Subcutaneous adipose tissue (tissue), 4 donors: ENCODE data around the gene TSPAN5. TPM values are rescaled to one million over a fixed set of nuclear protein-coding genes. Genes with fewer than 3 reads are reported as not detected.

Experiments
- total RNA-seq, 4 donors: library from RNA; depleted of rRNA; stranded (reverse); fragments of >200 nt; gene quantifications; one replicate each; pipeline ENCODE4 v1.1.0, GENCODE V29; 2016
- TF ChIP-seq, protein P1 (sequence below): fragments of 450-650 bp; IDR thresholded peaks from one replicate; pipeline ENCODE4 v1.5.1; 2016; ENCODE audit warnings: low read depth, mild to moderate bottlenecking, control low read depth, antibody characterized with exemption, moderate library complexity

Gene TSPAN5
- total RNA-seq, 4 donors from 2014 or later: 2.2 to 6.5 (median 4.1) TPM

DNA sequence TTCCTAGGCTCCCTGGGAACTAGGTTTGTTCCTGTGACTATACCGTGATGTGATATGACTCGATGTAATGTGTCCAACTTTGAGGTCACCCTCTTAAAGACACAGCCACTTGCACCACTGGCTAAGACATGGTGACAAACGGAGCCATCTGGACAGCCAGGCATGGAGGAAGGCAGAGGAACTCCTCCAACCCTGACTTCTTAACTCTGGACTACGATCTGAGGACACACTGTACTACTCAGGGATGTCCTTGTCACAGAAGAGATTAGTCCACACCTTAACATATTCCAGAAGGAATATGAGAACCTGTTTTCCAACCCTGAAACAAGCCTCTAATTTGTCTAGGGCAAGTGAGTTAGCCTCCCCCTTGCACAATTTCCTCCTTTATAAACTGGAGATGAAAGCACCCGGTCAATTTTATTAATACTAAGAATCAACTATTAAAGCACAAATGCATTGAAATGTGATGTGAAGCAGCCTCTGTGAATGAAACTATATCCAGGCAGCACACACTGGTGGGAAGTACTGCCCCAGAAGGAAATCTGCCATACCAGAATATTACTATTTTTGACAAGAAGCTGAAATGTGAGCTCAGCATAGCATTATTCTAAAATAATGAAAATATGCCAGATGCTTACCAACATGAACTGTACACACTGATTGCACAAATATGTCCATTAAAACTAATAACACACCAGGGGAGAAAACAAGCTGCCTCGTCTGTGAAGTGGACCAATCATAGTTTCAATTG is 47.3 kb downstream of the TSPAN5 start:
- TF ChIP-seq, protein P1, sequence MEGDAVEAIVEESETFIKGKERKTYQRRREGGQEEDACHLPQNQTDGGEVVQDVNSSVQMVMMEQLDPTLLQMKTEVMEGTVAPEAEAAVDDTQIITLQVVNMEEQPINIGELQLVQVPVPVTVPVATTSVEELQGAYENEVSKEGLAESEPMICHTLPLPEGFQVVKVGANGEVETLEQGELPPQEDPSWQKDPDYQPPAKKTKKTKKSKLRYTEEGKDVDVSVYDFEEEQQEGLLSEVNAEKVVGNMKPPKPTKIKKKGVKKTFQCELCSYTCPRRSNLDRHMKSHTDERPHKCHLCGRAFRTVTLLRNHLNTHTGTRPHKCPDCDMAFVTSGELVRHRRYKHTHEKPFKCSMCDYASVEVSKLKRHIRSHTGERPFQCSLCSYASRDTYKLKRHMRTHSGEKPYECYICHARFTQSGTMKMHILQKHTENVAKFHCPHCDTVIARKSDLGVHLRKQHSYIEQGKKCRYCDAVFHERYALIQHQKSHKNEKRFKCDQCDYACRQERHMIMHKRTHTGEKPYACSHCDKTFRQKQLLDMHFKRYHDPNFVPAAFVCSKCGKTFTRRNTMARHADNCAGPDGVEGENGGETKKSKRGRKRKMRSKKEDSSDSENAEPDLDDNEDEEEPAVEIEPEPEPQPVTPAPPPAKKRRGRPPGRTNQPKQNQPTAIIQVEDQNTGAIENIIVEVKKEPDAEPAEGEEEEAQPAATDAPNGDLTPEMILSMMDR: no peak

DNA sequence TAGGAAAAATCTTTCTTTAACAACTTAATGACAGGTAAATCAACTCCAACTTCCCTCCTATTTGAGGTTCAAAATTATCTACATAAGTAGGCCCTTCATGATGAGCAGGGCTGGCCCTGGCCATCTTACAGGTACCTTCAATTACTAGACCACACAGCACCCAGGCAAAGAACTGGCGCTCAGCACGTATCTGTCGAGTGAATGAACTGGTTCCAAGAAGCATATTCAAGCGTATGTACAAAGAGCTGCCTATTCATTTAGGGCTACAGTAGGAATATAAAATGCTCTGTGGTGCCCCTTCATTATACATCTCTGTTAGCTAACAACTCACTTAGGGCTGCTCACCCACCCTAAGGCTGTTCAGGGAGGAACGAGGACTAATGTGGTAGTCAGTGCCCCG is 48.0 kb downstream of the TSPAN5 start:
- TF ChIP-seq, protein P1: no peak

DNA sequence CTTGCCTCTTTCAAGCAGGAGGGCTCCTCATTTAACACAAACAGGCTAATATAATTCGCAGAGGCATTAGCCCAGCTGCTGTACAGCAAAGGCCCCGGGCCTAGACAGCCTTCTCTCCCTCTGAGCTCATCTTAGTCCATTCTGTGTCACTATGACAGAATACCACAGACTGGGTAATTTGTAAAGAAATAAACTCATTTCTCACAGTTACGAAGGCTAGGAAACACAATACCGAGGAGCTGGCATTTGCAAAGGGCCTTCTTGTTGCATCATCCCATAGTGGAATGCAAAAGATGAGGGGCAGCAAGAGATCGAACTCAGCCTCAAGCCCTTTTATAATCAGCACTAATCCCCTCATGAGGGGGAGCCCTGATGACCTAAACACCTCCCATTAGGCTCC is 48.5 kb downstream of the TSPAN5 start:
- TF ChIP-seq, protein P1: no peak

DNA sequence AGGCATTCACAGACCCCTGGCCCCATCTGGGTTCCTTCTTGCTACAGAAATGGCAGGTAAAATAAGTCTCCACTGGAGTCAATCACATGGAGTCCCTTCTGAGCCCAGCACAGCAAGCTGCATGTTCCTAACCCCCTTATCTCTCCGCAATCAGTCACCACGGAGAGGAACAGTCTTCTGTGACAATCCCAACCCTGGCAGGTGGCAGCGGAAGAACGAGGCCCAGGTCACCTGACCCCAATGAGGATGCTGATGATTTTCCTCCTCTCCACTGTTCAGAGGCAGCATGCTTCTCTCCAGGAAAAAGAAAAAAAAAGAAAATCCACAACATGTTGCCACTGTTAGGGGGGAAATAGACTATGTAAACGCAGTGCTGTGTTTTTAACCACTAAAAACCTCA is 50.1 kb downstream of the TSPAN5 start:
- TF ChIP-seq, protein P1: no peak

DNA sequence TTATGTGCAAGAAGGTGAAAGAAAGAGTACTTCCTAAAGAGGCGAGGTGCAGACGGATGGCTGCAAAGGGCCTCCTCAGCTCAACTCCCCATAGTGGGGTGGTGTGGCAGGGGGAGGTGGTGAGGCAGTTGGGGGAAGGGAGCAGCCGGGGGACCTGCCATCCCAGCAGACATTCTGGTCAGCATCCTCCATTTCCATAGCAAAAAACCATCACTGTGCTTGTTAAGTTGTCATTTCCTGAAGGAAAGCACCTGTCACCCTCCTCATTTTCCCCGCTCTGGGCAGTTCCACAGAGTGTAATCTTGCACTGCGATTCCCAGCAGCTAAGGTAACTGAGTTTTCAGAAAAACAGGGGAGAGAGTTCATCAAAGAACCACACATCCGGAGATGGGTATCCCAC is 51.5 kb downstream of the TSPAN5 start:
- TF ChIP-seq, protein P1: no peak

DNA sequence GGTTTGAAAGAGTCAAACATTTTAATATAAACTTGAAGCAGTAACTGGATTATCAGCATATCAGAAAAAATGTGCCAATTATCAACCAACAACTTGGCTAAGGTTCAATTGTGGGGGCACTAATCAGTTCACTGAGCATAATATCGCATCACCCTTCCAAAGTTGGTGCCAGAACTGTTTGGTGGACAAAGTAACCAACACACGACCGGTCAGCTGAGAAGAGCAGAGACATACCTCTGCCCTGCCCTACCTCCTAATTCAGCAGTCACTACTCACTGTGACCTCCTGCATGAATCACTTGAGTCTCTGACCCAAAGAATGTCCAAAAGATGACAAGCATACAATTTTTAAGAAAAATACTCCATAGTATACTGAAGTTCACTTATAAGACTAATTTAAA is 53.2 kb downstream of the TSPAN5 start:
- TF ChIP-seq, protein P1: no peak

DNA sequence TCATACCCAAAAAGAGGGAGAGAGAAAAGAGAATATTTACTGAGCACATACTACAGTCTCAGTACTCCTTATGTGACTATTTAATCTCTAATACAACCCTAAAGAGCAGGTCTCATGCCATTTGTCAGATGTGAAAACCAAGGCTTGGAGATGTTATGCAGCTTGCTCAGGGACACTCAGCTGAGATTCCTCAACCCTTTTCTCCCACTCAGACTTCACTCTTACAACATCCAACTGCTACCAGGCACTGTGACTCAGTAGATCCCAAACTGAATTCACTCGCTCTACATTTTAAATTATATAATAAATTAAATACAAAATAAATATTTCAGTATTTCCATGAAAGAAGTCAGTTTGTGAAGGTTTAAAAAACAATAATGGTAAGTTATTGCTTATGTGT is 53.7 kb downstream of the TSPAN5 start:
- TF ChIP-seq, protein P1: no peak
